ENCODE measurements around the gene DISP2. TPM values are rescaled to one million over a fixed set of nuclear protein-coding genes. Genes with fewer than 3 reads are reported as not detected.
A peak's percentile ranks its signal among the peaks of the same experiment; 100 is the strongest.

Gene DISP2
- total and polyA plus RNA-seq, 9 of the 15 experiments (the other 6 are each of a cell fraction or from before 2014, with no cell fraction given) = 0.06 to 0.89 (median 0.15) TPM; not detected in 1

DNA sequence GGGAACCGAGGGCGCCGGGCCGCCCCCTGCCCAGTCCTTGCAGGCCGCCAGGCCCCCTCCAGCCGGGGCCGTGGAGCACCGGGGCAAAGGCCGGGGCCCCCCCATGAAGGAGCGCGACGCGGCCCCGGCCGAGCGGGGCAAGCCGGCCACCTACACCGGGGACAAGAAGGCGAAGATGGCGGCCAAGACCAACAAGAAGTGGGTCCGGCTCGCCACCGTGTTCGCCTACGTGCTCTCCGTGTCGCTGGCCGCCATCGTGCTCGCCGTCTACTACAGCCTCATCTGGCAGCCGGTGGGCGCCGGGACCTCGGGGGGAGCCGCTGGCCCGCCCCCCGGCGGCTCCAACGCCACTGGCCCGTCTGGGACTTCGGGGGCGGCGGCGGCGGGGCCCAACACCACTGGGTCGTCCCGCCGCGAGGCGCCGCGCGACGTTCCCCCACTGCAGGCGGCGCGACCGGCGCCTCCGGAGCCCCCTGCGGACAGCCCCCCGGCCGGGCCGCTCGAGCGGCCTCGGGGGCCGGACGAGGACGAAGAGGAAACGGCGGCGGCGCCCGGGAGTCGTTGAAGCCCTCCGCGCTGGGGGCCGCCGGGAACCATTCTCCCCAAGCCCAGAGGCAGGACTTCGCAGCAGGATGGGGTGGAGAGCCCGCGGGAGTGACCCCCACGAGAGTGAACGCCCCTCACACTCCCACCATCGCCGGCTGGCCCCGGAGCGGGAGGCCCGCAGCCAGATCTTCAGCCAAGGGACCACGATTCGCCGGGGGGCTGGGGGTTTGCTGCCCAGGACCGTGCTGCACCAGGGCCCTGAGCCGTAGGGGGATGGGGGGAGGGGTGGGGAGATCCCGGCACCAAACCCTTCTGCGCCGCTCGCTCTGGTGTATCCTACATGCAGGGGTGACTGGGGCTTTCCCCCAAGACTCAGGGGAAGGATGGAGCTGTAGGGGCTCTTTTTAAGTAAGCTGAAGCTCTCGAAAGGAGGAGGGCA is 33.8 kb upstream of the DISP2 start:
- ATAC-seq (no peak), DNase-seq (ENCODE audit: extremely low read depth in 1 of 4, low spot score in 3 of 4) (peak; percentile 29 to 76 (median 56)), FAIRE-seq (no peak)
- in situ Hi-C loops (cut with MboI) (no loop called here), intact Hi-C loops (cut with micrococcal nuclease) (loop anchor here (5.0 kb wide), 2 partner anchors 42 to 98 kb away; partner anchors contain the start of gene ANKRD63)
- H3K79me2 ChIP-seq (ENCODE audit: control insufficient read depth, insufficient read depth, low read length) = peaks cover 21% of the 10 kb centered on the region
- H4K20me1 ChIP-seq (replicated peaks; ENCODE audit: control insufficient read depth, insufficient read depth, low read length) = no peaks in the 10 kb centered on the region; the same call in 1 of the 2 replicates
- H3K4me2 ChIP-seq (ENCODE audit: insufficient read depth, low read length) = peak overlapping the region; percentile 75
- 6% methylated on average over 28 of the region's 101 CpGs for WGBS (ENCODE audit: insufficient coverage, low coverage, missing lambda C conversion rate)
- H2AFZ ChIP-seq (ENCODE audit: low read depth, low read length) = peak overlapping the region; percentile 49
- H3K4me3 ChIP-seq = peak overlapping the region; percentile 51
- BruUV-seq (replicated peaks) = no TSS peak
- no peaks in the 10 kb centered on the region for H3K9me3 ChIP-seq (replicated peaks; ENCODE audit: control insufficient read depth, insufficient read depth, low read depth, low read length)
- peak overlapping the region; percentile 75 for H3K27ac ChIP-seq (ENCODE audit: extremely low read depth, low read depth, low read length)
- no peaks in the 10 kb centered on the region for H3K27me3 ChIP-seq (ENCODE audit: control insufficient read depth in 2 of 2, insufficient read depth in 2 of 2, low read length in 2 of 2)
- peaks cover 38% of the 10 kb centered on the region for H3K36me3 ChIP-seq (ENCODE audit: control insufficient read depth, insufficient read depth, low read length)
- H3K4me1 ChIP-seq (replicated peaks in 1 of 2; ENCODE audit: control insufficient read depth in 2 of 2, insufficient read depth in 2 of 2, low read length in 2 of 2) = peaks cover 34 to 37% of the 10 kb centered on the region in 2 experiments
- CTCF ChIA-PET (ENCODE audit: low intra/inter-chr PET ratio) = interaction anchor here (1.5 to 1.8 kb wide), 3 partner anchors 13 to 98 kb away, joined by 3 to 5 read pairs (median 5); no protein-coding TSS in a partner anchor
- no peaks in the 10 kb centered on the region for H3K9me1 ChIP-seq (ENCODE audit: control insufficient read depth, insufficient read depth, low read length)
- peak overlapping the region; percentile 70 to 95 for H3K9ac ChIP-seq (ENCODE audit: insufficient read depth in 1 of 2, low read depth in 2 of 2, low read length in 2 of 2)
- POLR2A ChIA-PET = interaction anchor here (0.7 to 2.1 kb wide), 4 partner anchors 13 to 322 kb away, joined by 3 to 12 read pairs (median 7); partner anchors contain the start of gene CCDC9B
- TF ChIP-seq, protein P1, sequence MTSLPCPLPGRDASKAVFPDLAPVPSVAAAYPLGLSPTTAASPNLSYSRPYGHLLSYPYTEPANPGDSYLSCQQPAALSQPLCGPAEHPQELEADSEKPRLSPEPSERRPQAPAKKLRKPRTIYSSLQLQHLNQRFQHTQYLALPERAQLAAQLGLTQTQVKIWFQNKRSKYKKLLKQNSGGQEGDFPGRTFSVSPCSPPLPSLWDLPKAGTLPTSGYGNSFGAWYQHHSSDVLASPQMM (CRISPR knock-in tag; IDR thresholded peaks at IDR 0.05) = no peak
- TF ChIP-seq ZNF134 (CRISPR knock-in tag; conservative IDR thresholded peaks at IDR 0.05) (no peak), SIN3B (IDR thresholded peaks at IDR 0.05; ENCODE audit: low read depth) (0 out of 2 replicates have a peak, but pooled peaks have one; percentile 16), TGIF2 (CRISPR knock-in tag; IDR thresholded peaks at IDR 0.05) (no peak), GABPA (tag; conservative IDR thresholded peaks at IDR 0.05; ENCODE audit: low read depth) (no peak), BRF1 (IDR thresholded peaks at IDR 0.05; ENCODE audit: borderline replicate concordance, extremely low read depth, insufficient read length) (no peak), BCOR (IDR thresholded peaks at IDR 0.05) (no peak), KDM2B (CRISPR knock-in tag; IDR thresholded peaks at IDR 0.05) (peak; percentile 73; the same call in 1 of the 2 replicates), CAMTA2 (CRISPR knock-in tag; conservative IDR thresholded peaks at IDR 0.05) (no peak), HLTF (IDR thresholded peaks at IDR 0.05) (no peak), ZNF140 (CRISPR knock-in tag; IDR thresholded peaks at IDR 0.05) (no peak)
- TF ChIP-seq, protein P2, sequence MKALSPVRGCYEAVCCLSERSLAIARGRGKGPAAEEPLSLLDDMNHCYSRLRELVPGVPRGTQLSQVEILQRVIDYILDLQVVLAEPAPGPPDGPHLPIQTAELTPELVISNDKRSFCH (CRISPR knock-in tag; IDR thresholded peaks at IDR 0.05) = no peak
- TF ChIP-seq, protein P2 (tag; IDR thresholded peaks at IDR 0.05) = 0 out of 2 replicates have a peak, but pooled peaks have one; percentile 19
- TF ChIP-seq, protein P3, sequence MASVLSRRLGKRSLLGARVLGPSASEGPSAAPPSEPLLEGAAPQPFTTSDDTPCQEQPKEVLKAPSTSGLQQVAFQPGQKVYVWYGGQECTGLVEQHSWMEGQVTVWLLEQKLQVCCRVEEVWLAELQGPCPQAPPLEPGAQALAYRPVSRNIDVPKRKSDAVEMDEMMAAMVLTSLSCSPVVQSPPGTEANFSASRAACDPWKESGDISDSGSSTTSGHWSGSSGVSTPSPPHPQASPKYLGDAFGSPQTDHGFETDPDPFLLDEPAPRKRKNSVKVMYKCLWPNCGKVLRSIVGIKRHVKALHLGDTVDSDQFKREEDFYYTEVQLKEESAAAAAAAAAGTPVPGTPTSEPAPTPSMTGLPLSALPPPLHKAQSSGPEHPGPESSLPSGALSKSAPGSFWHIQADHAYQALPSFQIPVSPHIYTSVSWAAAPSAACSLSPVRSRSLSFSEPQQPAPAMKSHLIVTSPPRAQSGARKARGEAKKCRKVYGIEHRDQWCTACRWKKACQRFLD (CRISPR knock-in tag; IDR thresholded peaks at IDR 0.05) = 0 out of 2 replicates have a peak, but pooled peaks have one; percentile 0
- TF ChIP-seq, protein P4, sequence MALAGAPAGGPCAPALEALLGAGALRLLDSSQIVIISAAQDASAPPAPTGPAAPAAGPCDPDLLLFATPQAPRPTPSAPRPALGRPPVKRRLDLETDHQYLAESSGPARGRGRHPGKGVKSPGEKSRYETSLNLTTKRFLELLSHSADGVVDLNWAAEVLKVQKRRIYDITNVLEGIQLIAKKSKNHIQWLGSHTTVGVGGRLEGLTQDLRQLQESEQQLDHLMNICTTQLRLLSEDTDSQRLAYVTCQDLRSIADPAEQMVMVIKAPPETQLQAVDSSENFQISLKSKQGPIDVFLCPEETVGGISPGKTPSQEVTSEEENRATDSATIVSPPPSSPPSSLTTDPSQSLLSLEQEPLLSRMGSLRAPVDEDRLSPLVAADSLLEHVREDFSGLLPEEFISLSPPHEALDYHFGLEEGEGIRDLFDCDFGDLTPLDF (CRISPR knock-in tag; IDR thresholded peaks at IDR 0.05) = no peak

Data from K562 (cell line).